Left ventricle myocardium inferior (tissue), 1 donor: ENCODE measurements around the gene MYMK. TPM values are rescaled to one million over a fixed set of nuclear protein-coding genes. Genes with fewer than 3 reads are reported as not detected.

Source experiments
- DNase-seq: peaks from one replicate; pipeline ENCODE4 v3.0.0-alpha.2; 2020
- H3K27ac ChIP-seq: fragments of 200-600 bp; replicated peaks from 2 replicates; pipeline ENCODE4 v1.8.0; 2021
- H3K27me3 ChIP-seq: fragments of 200-600 bp; 2 replicates; pipeline ENCODE4 v1.8.0; 2021; ENCODE audit warnings: low read depth
- H3K36me3 ChIP-seq: fragments of 200-600 bp; 2 replicates; pipeline ENCODE4 v1.8.0; 2021
- H3K4me1 ChIP-seq: fragments of 200-600 bp; 2 replicates; pipeline ENCODE4 v1.8.0; 2021
- H3K4me3 ChIP-seq: fragments of 200-600 bp; 2 replicates; pipeline ENCODE4 v1.8.0; 2021; ENCODE audit warnings: mild to moderate bottlenecking, moderate library complexity
- H3K9me3 ChIP-seq: fragments of 200-600 bp; replicated peaks from 2 replicates; pipeline ENCODE4 v1.8.0; 2021
- intact Hi-C: fragments of 100-400 bp; cut with micrococcal nuclease; formaldehyde crosslinking; loops from one replicate; pipeline ENCODE4 v1.11.0; 2022
- total RNA-seq: library from RNA; stranded (reverse); fragmentation: NEBNext Ultra II Directional; extraction: Animal tissue kit (Norgen Biotek cat#: 25700); gene quantifications from one replicate; pipeline ENCODE4 v1.2.1, GENCODE V29; 2021
- TF ChIP-seq, protein P1 (sequence below): fragments of 200-600 bp; IDR thresholded peaks from 2 replicates; pipeline ENCODE4 v1.8.0; 2021; ENCODE audit warnings: antibody characterized with exemption, mild to moderate bottlenecking, borderline replicate concordance
- donor health status: DM: no; HTN: yes; CAD: no; lungs with severe emphysema.

The MYMK gene
- total RNA-seq, 1 donor from 2014 or later, result not detected

- intact Hi-C loops, result loop anchor here (10.0 kb wide), 1 partner anchor 191 kb away; no protein-coding TSS in a partner anchor
- no peaks in the 10 kb centered on the region for H3K9me3 ChIP-seq
- H3K4me3 ChIP-seq, result peak overlapping the region; percentile 69
- H3K36me3 ChIP-seq, result no peaks in the 10 kb centered on the region
- peaks cover 56% of the 10 kb centered on the region for H3K4me1 ChIP-seq
- H3K27me3 ChIP-seq, result peaks cover 32% of the 10 kb centered on the region
- peak overlapping the region; percentile 61 for H3K27ac ChIP-seq
- no peak for DNase-seq
- TF ChIP-seq, protein P1, sequence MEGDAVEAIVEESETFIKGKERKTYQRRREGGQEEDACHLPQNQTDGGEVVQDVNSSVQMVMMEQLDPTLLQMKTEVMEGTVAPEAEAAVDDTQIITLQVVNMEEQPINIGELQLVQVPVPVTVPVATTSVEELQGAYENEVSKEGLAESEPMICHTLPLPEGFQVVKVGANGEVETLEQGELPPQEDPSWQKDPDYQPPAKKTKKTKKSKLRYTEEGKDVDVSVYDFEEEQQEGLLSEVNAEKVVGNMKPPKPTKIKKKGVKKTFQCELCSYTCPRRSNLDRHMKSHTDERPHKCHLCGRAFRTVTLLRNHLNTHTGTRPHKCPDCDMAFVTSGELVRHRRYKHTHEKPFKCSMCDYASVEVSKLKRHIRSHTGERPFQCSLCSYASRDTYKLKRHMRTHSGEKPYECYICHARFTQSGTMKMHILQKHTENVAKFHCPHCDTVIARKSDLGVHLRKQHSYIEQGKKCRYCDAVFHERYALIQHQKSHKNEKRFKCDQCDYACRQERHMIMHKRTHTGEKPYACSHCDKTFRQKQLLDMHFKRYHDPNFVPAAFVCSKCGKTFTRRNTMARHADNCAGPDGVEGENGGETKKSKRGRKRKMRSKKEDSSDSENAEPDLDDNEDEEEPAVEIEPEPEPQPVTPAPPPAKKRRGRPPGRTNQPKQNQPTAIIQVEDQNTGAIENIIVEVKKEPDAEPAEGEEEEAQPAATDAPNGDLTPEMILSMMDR, result no peak
Observed at GRCh38 chr9:133533857-133534256, 9.1 kb upstream of the MYMK start.

DNA sequence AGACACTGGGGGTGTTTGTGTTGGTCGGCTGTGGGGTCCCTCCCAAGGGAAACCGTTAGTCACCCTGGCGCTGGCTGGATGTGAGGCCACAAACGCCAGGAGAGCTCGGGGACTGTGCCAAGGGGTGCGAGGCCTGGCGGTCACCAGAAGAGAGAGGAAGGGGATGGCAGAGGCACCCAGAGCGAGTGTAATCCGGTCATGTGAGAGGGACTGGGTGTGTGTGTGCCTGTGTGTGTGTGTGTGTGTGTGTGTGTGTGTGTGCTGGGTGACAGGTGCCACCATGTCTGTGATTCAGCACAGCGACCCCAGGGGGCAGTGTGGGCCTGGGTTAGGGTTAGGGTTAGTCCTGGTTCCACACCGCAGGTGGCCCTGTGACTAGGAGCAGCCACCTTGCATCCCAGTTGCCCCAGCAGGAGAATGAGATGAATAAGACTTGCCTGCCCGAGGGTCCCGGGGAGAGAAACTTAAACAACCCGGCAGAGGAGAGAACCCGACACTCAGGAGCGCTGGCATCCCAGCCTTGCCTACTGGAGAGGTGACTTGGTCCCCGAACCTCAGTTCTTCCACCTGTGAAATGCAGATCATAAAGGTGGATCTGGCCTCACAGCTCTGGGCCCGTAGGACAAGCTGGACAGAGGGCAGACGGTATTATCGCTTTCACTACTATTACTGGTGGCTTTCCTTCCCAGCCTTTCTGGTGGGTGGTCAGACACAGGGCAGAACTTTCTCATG, 8.3 kb upstream of the MYMK start:
- peaks cover 56% of the 10 kb centered on the region for H3K4me1 ChIP-seq
- H3K9me3 ChIP-seq, result no peaks in the 10 kb centered on the region
- no peak overlapping the region for H3K4me3 ChIP-seq
- peaks cover 40% of the 10 kb centered on the region for H3K27me3 ChIP-seq
- intact Hi-C loops, result loop anchor here (10.0 kb wide), 1 partner anchor 192 kb away; no protein-coding TSS in a partner anchor
- H3K27ac ChIP-seq, result peak overlapping the region; percentile 61
- TF ChIP-seq, protein P1, result peak; percentile 66
- DNase-seq, result peak; percentile 74
- H3K36me3 ChIP-seq, result no peaks in the 10 kb centered on the region

- H3K27ac ChIP-seq, result no peak overlapping the region
- TF ChIP-seq, protein P1, result no peak
- peaks cover 47% of the 10 kb centered on the region for H3K27me3 ChIP-seq
- no peak for DNase-seq
- intact Hi-C loops, result loop anchor here (10.0 kb wide), 1 partner anchor 194 kb away; no protein-coding TSS in a partner anchor
- H3K4me3 ChIP-seq, result no peak overlapping the region
- H3K9me3 ChIP-seq, result no peaks in the 10 kb centered on the region
- peaks cover 64% of the 10 kb centered on the region for H3K4me1 ChIP-seq
- no peaks in the 10 kb centered on the region for H3K36me3 ChIP-seq
Observed at GRCh38 chr9:133531293-133531692, 6.5 kb upstream of the MYMK start.

DNA sequence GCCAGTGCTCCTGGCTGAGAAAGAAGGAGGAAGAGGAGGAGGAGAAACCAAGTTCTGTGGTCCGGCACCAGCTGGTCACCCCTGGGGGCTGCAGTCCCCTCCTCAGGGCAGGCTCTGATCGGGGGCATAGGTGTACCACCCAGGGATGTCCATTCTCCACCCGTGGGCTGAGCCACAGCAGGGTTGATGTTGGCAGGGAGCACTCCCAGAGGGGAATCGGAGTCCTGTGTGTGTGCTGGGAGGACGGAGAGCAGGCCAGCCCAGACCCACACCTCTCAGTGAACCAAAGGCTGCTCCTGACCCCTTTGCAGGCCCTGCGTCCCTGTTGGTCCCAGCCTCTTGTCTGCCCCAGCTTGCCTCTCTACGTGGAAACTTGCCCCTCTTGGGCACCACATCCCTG, 5.1 kb upstream of the MYMK start:
- no peak for DNase-seq
- peaks cover 54% of the 10 kb centered on the region for H3K4me1 ChIP-seq
- H3K9me3 ChIP-seq, result no peaks in the 10 kb centered on the region
- intact Hi-C loops, result loop anchor here (10.0 kb wide), 1 partner anchor 195 kb away; no protein-coding TSS in a partner anchor
- no peak overlapping the region for H3K4me3 ChIP-seq
- H3K27ac ChIP-seq, result no peak overlapping the region
- H3K27me3 ChIP-seq, result peaks cover 42% of the 10 kb centered on the region
- TF ChIP-seq, protein P1, result no peak
- H3K36me3 ChIP-seq, result no peaks in the 10 kb centered on the region

DNA sequence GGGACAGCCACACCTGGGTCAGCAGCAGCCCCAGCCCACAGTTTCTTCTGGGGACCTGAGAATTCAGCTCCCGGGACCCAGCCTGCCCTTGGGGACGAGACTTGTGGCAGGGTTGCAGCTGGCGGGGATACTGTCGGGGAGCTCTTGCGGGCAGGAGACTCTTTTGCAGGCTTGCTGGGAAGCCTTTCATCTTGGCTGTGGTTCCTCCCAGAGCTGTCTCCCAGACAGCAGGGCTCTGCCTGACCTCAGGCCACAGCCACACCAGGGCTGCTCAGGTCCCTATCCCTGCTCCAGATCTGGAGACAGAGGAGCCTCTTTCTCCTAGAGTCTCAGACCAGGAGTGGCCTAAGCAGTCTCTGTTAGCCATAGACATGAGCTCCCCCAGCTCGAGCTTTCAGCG, 4.7 kb upstream of the MYMK start:
- no peaks in the 10 kb centered on the region for H3K36me3 ChIP-seq
- peaks cover 41% of the 10 kb centered on the region for H3K27me3 ChIP-seq
- no peak for DNase-seq
- TF ChIP-seq, protein P1, result no peak
- intact Hi-C loops, result no loop called here
- H3K4me1 ChIP-seq, result peaks cover 50% of the 10 kb centered on the region
- no peak overlapping the region for H3K27ac ChIP-seq
- H3K4me3 ChIP-seq, result no peak overlapping the region
- no peaks in the 10 kb centered on the region for H3K9me3 ChIP-seq
